Measurements from ENCODE around the gene IDI1.

The IDI1 gene

GRCh38 chr10:1094112-1095057 lies 45.5 kb upstream of the IDI1 start:
- TF ChIP-seq ZFP3 (CRISPR knock-in tag; IDR thresholded peaks at IDR 0.05) (no peak), ESRRG (CRISPR knock-in tag; IDR thresholded peaks at IDR 0.05) (no peak), BACH2 (CRISPR knock-in tag; IDR thresholded peaks at IDR 0.05; ENCODE audit: borderline replicate concordance) (no peak), SNAI2 (CRISPR knock-in tag; IDR thresholded peaks at IDR 0.05) (no peak), ZNF565 (CRISPR knock-in tag; conservative IDR thresholded peaks at IDR 0.05; ENCODE audit: low read depth) (no peak), ZC3H10 (CRISPR knock-in tag; IDR thresholded peaks at IDR 0.05) (no peak), TOX (CRISPR knock-in tag; IDR thresholded peaks at IDR 0.05; ENCODE audit: borderline replicate concordance) (no peak), TSHZ2 (CRISPR knock-in tag; IDR thresholded peaks at IDR 0.05) (no peak), ZFP30 (CRISPR knock-in tag; IDR thresholded peaks at IDR 0.05) (no peak), ARNTL (CRISPR knock-in tag; IDR thresholded peaks at IDR 0.05; ENCODE audit: borderline replicate concordance, low read depth) (no peak), PATZ1 (CRISPR knock-in tag; IDR thresholded peaks at IDR 0.05; ENCODE audit: borderline replicate concordance) (no peak), CSRNP3 (CRISPR knock-in tag; IDR thresholded peaks at IDR 0.05) (no peak), CSDC2 (CRISPR knock-in tag; IDR thresholded peaks at IDR 0.05) (no peak), ZNF70 (CRISPR knock-in tag; IDR thresholded peaks at IDR 0.05) (no peak), RARB (CRISPR knock-in tag; IDR thresholded peaks at IDR 0.05) (no peak)
- ATAC-seq, result no peak

GRCh38 chr10:1093696-1094095 lies 44.8 kb upstream of the IDI1 start:
- ATAC-seq, result no peak
- TF ChIP-seq RARB (CRISPR knock-in tag; IDR thresholded peaks at IDR 0.05), result no peak
- no peak for TF ChIP-seq PPARA (CRISPR knock-in tag; IDR thresholded peaks at IDR 0.05; ENCODE audit: borderline replicate concordance)
- TF ChIP-seq ZFP3 (CRISPR knock-in tag; IDR thresholded peaks at IDR 0.05), result no peak
- no peak for TF ChIP-seq CREB5 (CRISPR knock-in tag; IDR thresholded peaks at IDR 0.05; ENCODE audit: low read depth)
- TF ChIP-seq SNAI2 (CRISPR knock-in tag; IDR thresholded peaks at IDR 0.05), result no peak
- TF ChIP-seq TOX (CRISPR knock-in tag; IDR thresholded peaks at IDR 0.05; ENCODE audit: borderline replicate concordance), result no peak
- no peak for TF ChIP-seq ZNF70 (CRISPR knock-in tag; IDR thresholded peaks at IDR 0.05)
- TF ChIP-seq ISL1 (CRISPR knock-in tag; IDR thresholded peaks at IDR 0.05), result no peak
- TF ChIP-seq ZNF8 (CRISPR knock-in tag; IDR thresholded peaks at IDR 0.05), result no peak
- TF ChIP-seq POU6F1 (CRISPR knock-in tag; IDR thresholded peaks at IDR 0.05; ENCODE audit: borderline replicate concordance, low read depth), result no peak
- TF ChIP-seq TSHZ2 (CRISPR knock-in tag; IDR thresholded peaks at IDR 0.05), result no peak
- no peak for TF ChIP-seq GLIS3 (CRISPR knock-in tag; IDR thresholded peaks at IDR 0.05)
- TF ChIP-seq ZC3H10 (CRISPR knock-in tag; IDR thresholded peaks at IDR 0.05), result no peak
- no peak for TF ChIP-seq OSR1 (CRISPR knock-in tag; IDR thresholded peaks at IDR 0.05)
- no peak for TF ChIP-seq ZFP30 (CRISPR knock-in tag; IDR thresholded peaks at IDR 0.05)
- TF ChIP-seq CSDC2 (CRISPR knock-in tag; IDR thresholded peaks at IDR 0.05), result no peak
- no peak for TF ChIP-seq ESRRG (CRISPR knock-in tag; IDR thresholded peaks at IDR 0.05)

Data from SK-N-SH treated with all-trans-retinoic acid at 6 μM for 48 hours (cell line).